GM12892 (cell line): Measurements from ENCODE around the gene BSN.

Source experiments
- POLR2A ChIP-seq: IDR thresholded peaks from 2 replicates; pipeline ENCODE4 v1.6.1; 2011; ENCODE audit warnings: low read depth, low read length, control low read depth
- POLR2AphosphoS5 ChIP-seq: IDR thresholded peaks from 2 replicates; pipeline ENCODE4 v1.6.1; 2011; ENCODE audit warnings: low read depth, low read length, control low read depth
- TAF1 ChIP-seq: IDR thresholded peaks from 2 replicates; pipeline ENCODE4 v1.6.1; 2011; ENCODE audit warnings: low read depth, mild to moderate bottlenecking, control low read depth, low read length, borderline replicate concordance

DNA sequence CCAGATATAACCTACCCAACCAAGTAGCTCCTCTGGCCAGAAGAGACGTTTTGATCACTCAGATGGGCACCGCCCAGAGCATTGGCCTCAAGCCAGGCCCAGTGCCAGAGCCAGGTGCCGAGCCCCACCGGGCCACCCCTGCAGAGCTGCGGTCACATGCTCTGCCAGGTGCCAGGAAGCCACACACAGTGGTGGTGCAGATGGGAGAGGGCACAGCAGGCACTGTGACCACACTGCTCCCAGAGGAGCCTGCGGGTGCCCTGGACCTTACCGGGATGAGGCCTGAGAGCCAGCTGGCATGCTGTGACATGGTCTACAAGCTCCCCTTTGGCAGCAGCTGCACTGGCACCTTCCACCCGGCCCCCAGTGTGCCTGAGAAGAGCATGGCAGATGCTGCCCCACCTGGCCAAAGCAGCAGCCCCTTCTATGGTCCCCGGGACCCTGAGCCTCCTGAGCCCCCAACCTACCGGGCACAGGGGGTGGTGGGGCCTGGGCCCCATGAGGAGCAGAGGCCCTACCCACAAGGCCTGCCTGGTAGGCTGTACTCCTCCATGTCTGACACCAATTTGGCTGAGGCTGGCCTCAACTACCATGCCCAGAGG is 100.8 kb downstream of the BSN start:
- no peak for TF ChIP-seq POLR2A
- TF ChIP-seq POLR2AphosphoS5 = no peak
- no peak for TF ChIP-seq TAF1
